IMR-90 (cell line): ENCODE measurements around the gene HOXD13.

Experiments
- CEBPB ChIP-seq: IDR thresholded peaks from 2 replicates; pipeline ENCODE4 v1.6.1; 2012; ENCODE audit warnings: low read depth, low read length, improper control_type of control experiment
- FOS ChIP-seq: fragments of 150-350 bp; IDR thresholded peaks from 2 replicates; pipeline ENCODE4 v1.6.1; 2016; ENCODE audit warnings: low read depth, low read length
- MAFK ChIP-seq: IDR thresholded peaks from 2 replicates; pipeline ENCODE4 v1.6.1; 2012; ENCODE audit warnings: low read depth, low read length, improper control_type of control experiment
- MAZ ChIP-seq: IDR thresholded peaks from 2 replicates; pipeline ENCODE4 v1.6.1; 2012; ENCODE audit warnings: low read depth, mild to moderate bottlenecking, low read length, improper control_type of control experiment, moderate library complexity, borderline replicate concordance
- NFE2L2 ChIP-seq: fragments of 150-350 bp; IDR thresholded peaks from 2 replicates; pipeline ENCODE4 v1.6.1; 2016; ENCODE audit warnings: low read depth, mild to moderate bottlenecking, low read length
- POLR2A ChIP-seq: IDR thresholded peaks from 2 replicates; pipeline ENCODE4 v1.6.1; 2012; ENCODE audit warnings: mild to moderate bottlenecking, low read depth, low read length
- RAD21 ChIP-seq: IDR thresholded peaks from 2 replicates; pipeline ENCODE4 v1.6.1; 2012; ENCODE audit warnings: low read length, improper control_type of control experiment
- RCOR1 ChIP-seq: IDR thresholded peaks from 2 replicates; pipeline ENCODE4 v1.6.1; 2012; ENCODE audit warnings: mild to moderate bottlenecking, low read length, improper control_type of control experiment; ENCODE audit not compliant: insufficient replicate concordance
- RFX5 ChIP-seq: IDR thresholded peaks from 2 replicates; pipeline ENCODE4 v1.8.0; 2012; ENCODE audit warnings: low read depth, mild to moderate bottlenecking, low read length, moderate library complexity
- SMC3 ChIP-seq: fragments of 150-350 bp; IDR thresholded peaks from 2 replicates; pipeline ENCODE4 v1.6.1; 2016; ENCODE audit warnings: low read depth, mild to moderate bottlenecking, antibody characterized with exemption, low read length, moderate library complexity
- USF2 ChIP-seq: fragments of 150-350 bp; IDR thresholded peaks from 2 replicates; pipeline ENCODE4 v1.6.1; 2017; ENCODE audit warnings: mild to moderate bottlenecking, antibody characterized with exemption, low read length, low read depth
- TF ChIP-seq, protein P1 (sequence below): conservative IDR thresholded peaks from 2 replicates; pipeline ENCODE4 v1.5.1; 2012; ENCODE audit warnings: mild to moderate bottlenecking, low read depth, low read length, improper control_type of control experiment
- TF ChIP-seq, protein P2 (sequence below): fragments of 150-350 bp; IDR thresholded peaks from 2 replicates; pipeline ENCODE4 v1.6.1; 2016; ENCODE audit warnings: low read depth, mild to moderate bottlenecking, low read length, moderate library complexity, borderline replicate concordance

DNA sequence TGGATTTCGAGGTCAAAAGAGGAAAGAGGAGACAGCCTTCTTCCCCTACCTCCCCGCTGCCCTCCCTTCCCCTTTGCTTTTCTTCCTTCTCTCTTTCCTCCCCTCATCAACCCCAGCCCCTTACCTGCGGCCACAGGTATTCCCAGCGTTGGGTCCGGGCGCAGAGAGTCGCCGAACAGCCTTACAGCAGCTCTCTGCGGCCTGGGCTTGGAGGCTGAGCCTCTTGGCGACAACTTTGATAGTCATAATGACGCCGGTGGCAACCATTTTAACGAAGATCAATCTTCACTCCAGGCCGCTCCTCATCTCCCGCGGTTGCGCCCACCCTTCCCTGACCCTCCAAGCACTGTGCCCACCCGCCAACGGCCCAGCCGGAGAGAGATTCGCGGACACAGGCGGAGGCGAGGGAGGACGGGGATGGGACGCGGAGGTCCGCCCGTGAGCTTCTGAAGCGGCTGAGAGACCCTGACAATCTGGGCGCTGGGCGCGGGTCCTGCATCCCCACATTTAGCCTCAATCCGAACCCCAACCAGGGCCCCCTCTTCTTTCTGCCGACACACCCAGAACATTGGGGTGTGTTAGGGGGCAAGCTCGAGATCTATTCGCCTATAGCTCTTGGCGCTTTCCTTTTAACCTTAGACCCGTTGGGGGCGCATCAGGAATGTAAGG lies 7.3 kb upstream of the HOXD13 start:
- TF ChIP-seq SMC3 (no peak), RAD21 (no peak), POLR2A (no peak), MAFK (no peak), RFX5 (no peak), USF2 (no peak), FOS (no peak), NFE2L2 (no peak), MAZ (no peak), CEBPB (no peak), RCOR1 (no peak)
- TF ChIP-seq, protein P1, sequence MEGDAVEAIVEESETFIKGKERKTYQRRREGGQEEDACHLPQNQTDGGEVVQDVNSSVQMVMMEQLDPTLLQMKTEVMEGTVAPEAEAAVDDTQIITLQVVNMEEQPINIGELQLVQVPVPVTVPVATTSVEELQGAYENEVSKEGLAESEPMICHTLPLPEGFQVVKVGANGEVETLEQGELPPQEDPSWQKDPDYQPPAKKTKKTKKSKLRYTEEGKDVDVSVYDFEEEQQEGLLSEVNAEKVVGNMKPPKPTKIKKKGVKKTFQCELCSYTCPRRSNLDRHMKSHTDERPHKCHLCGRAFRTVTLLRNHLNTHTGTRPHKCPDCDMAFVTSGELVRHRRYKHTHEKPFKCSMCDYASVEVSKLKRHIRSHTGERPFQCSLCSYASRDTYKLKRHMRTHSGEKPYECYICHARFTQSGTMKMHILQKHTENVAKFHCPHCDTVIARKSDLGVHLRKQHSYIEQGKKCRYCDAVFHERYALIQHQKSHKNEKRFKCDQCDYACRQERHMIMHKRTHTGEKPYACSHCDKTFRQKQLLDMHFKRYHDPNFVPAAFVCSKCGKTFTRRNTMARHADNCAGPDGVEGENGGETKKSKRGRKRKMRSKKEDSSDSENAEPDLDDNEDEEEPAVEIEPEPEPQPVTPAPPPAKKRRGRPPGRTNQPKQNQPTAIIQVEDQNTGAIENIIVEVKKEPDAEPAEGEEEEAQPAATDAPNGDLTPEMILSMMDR: no peak
- TF ChIP-seq, protein P2, sequence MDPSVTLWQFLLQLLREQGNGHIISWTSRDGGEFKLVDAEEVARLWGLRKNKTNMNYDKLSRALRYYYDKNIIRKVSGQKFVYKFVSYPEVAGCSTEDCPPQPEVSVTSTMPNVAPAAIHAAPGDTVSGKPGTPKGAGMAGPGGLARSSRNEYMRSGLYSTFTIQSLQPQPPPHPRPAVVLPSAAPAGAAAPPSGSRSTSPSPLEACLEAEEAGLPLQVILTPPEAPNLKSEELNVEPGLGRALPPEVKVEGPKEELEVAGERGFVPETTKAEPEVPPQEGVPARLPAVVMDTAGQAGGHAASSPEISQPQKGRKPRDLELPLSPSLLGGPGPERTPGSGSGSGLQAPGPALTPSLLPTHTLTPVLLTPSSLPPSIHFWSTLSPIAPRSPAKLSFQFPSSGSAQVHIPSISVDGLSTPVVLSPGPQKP: no peak
